Measurements from ENCODE around the gene AZIN2.

The AZIN2 gene

DNA sequence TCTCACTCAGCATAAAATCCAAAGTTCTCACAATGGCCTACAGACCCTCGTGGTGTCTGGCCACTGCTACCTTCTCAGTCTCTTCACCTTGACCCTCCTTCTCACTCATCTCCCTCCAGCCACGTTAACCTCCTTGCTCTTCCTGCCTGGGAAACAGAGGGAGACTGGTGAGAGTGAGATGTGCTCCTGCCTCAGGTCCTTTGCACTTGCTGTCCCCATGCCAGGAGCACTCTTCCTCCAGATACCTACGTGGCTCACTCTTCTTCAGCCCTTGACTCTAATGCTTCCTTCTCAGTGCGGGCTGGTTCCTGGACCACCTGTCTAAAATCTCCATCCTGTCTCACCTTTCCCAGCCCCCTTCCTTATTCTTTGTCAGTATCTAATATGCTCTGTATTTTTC is 76.2 kb downstream of the AZIN2 start:
- TF ChIP-seq, protein P1, sequence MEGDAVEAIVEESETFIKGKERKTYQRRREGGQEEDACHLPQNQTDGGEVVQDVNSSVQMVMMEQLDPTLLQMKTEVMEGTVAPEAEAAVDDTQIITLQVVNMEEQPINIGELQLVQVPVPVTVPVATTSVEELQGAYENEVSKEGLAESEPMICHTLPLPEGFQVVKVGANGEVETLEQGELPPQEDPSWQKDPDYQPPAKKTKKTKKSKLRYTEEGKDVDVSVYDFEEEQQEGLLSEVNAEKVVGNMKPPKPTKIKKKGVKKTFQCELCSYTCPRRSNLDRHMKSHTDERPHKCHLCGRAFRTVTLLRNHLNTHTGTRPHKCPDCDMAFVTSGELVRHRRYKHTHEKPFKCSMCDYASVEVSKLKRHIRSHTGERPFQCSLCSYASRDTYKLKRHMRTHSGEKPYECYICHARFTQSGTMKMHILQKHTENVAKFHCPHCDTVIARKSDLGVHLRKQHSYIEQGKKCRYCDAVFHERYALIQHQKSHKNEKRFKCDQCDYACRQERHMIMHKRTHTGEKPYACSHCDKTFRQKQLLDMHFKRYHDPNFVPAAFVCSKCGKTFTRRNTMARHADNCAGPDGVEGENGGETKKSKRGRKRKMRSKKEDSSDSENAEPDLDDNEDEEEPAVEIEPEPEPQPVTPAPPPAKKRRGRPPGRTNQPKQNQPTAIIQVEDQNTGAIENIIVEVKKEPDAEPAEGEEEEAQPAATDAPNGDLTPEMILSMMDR (IDR thresholded peaks at IDR 0.05) = no peak

DNA sequence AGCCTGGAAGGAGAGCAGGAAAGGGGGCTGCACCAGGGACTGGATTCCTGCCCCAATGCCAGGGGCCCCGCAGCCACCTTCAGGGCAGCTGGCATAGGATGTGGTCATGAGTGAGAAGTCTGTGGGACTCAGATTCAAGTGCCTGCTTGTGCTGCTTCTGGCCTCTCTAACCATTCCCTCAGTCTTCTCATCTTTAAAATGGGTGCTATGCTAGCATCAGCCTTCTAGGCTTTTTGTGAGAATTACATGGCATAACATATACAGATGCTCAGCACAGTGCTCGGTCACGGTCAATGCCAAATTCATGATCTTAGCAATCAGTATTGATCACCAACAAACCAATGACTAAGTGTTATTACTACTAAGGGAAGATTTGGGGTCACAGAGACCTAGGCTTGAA is 77.4 kb downstream of the AZIN2 start:
- TF ChIP-seq, protein P1 (IDR thresholded peaks at IDR 0.05) = no peak

DNA sequence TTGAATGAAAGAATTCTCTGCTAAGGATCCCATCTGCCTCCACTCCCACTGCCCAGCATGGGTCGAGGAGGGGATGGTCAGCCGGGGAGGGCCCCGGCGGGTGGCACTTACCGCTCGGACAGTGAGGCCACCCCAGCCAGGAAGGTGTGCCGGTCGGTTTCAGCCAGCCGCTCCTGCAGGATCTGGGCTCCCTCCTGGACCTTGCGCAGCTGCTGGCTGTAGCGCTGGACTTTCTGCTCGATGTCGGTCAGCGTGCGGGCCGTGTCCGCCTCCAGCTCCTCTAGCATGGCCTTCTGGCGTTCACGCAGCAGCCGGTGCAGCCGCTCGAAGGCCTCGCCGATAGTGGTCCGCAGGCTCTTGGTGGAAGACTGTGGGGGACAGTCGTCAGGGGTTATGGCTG is 78.6 kb downstream of the AZIN2 start:
- TF ChIP-seq, protein P1 (IDR thresholded peaks at IDR 0.05) = no peak

DNA sequence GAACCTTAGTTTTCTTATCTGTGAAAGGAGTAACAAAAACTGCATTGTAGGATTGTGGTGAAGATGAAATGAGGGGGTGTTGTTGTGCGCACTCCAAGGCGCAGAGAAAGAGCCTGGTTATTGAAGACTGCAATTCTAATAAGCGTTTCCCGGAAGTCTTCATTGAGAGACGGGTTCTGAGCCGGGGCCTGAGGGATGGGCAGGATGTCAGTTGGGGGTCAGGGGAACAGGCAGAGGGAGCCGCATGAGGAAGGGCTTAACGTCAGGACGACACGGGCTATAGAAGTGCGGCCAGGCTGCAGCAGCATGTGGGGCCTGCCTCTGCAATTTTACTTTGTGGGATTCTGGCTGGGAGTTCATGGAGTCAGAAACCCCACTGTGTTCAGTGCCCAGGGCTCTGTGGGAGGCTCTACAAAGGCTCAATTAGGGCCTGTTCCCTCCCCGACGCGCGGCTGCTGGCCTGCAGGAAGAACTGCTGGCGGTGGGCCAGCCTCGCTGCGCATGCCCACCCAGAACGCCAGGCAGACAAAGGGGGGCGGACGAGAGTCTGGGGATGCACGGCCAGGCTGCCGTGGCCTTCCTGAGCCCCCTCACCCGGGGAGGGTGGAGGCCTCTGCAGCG is 80.2 kb downstream of the AZIN2 start:
- TF ChIP-seq, protein P1 (IDR thresholded peaks at IDR 0.05) = no peak

DNA sequence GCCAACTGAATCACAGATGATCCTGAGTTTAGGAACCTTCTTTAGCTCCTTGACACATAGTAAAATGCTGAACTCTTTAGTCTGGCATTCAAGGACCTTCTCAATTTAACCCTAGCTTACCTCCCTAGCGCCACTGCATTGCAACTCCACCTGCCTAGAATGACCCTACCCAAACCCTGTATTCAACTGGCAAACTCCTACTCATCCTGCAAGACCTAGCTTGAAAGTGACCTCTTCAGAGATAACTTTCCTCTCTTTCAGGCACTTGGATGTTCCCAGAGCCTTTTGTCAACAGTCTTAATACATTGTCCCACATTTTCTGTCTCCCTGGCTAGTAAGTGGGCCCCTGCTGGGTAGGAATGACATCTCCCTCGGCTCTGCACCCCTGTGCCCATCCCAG is 81.2 kb downstream of the AZIN2 start:
- TF ChIP-seq, protein P1 (IDR thresholded peaks at IDR 0.05) = no peak

DNA sequence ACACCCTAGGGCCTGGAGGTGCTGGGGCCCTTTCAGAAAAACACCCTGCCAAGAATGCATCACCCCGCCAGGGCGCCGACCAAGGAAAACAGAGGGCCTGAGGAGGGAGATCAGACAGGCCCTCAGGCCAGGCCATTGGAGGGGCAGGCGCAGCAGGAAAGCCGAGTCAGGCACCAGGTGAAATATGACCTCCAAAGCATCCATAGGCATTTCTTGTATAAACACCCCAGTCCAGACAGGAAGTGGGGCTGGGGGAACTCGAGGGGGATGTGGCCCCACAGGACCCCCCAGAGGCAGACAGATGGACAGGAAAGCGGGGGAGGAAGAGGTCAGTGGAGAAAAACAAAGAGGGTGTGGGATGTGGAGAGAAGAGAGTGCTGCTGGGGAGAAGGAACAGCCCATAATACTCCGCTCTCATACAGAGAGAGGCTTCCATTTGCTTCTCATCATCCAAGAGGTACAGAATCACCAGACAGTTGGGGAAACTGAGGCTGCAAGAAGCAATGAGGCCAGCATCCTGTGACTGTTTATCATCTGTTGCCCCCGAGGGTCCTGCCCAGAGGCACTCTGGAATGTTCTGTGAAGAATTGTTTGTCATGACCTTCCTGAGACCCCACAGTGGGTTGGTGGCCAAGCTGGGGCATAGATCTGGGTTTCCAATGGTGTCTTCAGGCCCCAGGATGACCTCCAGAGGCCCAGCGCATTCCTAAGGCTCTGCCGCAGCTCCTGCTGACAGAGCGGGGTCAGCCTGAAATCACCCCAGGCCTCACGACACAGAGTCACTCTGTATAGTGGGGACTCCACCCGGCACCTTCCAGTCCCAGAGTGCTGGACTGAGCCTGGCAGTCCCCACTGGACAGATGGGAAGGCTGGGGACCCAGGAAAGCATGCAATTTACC is 82.9 kb downstream of the AZIN2 start:
- TF ChIP-seq, protein P1 (IDR thresholded peaks at IDR 0.05) = no peak

DNA sequence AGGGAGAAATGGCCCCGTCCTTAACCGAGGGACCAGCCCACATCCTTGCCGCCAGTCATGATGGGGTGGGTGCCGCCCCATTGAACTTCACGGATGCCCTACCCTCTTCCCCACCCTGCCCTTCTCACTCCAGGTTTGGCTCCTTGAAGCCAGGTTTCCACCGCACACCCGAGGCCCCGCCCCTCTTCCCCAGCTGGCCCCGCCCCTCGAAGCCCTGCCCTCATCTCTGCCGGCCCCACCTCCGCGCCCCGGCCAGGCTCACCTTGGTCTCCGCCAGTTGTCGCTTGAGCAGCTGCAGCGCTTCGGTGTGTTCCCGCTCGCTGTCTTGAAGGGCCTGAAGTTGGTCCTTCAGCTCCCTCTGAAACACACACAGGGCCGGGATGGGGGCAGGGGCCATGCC is 84.3 kb downstream of the AZIN2 start:
- TF ChIP-seq, protein P1 (IDR thresholded peaks at IDR 0.05) = no peak

Data from LNCAP (cell line).